SU-DHL-6 (cell line): ENCODE measurements around the gene ELP2.
"Not testable (repeated sequence)": the region's sequence is repeated elsewhere in the genome, so short reads cannot be mapped to it uniquely, and the experiment has no call there.

Experiments
- H2AFZ ChIP-seq: fragments of 200-600 bp; sonication (generic); 2 replicates; pipeline ENCODE4 v1.6.1; 2014; ENCODE audit warnings: low read depth, mild to moderate bottlenecking, moderate library complexity, mixed read lengths, antibody characterized with exemption, low read length; ENCODE audit not compliant: severe bottlenecking
- H3F3A ChIP-seq: fragments of 200-600 bp; shearing (Covaris generic); 2 replicates; pipeline ENCODE4 v1.6.0; 2016; ENCODE audit warnings: antibody characterized with exemption, mild to moderate bottlenecking; ENCODE audit not compliant: insufficient read depth
- H3K27ac ChIP-seq: fragments of 200-600 bp; sonication (generic); 2 replicates; pipeline ENCODE4 v1.5.1; 2016; ENCODE audit warnings: low read depth, mild to moderate bottlenecking, low read length, moderate library complexity, mixed read lengths
- H3K27me3 ChIP-seq: fragments of 200-600 bp; sonication (generic), shearing (Covaris generic); 2 replicates; pipeline ENCODE4 v1.6.0; 2014; ENCODE audit warnings: mild to moderate bottlenecking, low read length
- H3K36me3 ChIP-seq: fragments of 200-600 bp; sonication (generic); 2 replicates; pipeline ENCODE4 v1.6.1; 2014; ENCODE audit warnings: mild to moderate bottlenecking, low read length, mixed read lengths
- H3K4me2 ChIP-seq: fragments of 300-600, 200-600 bp; shearing (Covaris generic), sonication (generic); 2 replicates; pipeline ENCODE4 v1.6.0; 2014; ENCODE audit warnings: low read length, low read depth, mild to moderate bottlenecking; ENCODE audit not compliant: poor library complexity, severe bottlenecking
- H3K4me3 ChIP-seq: fragments of 200-600 bp; sonication (generic); 2 replicates; pipeline ENCODE4 v1.5.1; 2014; ENCODE audit warnings: antibody characterized with exemption, low read length, mild to moderate bottlenecking, mixed read lengths; ENCODE audit not compliant: insufficient read depth, poor library complexity, severe bottlenecking
- H3K79me2 ChIP-seq: fragments of 200-600 bp; sonication (generic); 2 replicates; pipeline ENCODE4 v1.6.1; 2014; ENCODE audit warnings: mild to moderate bottlenecking, low read length, moderate library complexity; ENCODE audit not compliant: insufficient read depth
- H3K9ac ChIP-seq: fragments of 200-600 bp; sonication (generic); 2 replicates; pipeline ENCODE4 v1.7.0; 2014; ENCODE audit warnings: mild to moderate bottlenecking, low read length
- H3K9me2 ChIP-seq: fragments of 200-600 bp; sonication (generic); replicated peaks from 2 replicates; pipeline ENCODE4 v1.6.1; 2014; ENCODE audit warnings: low read length; ENCODE audit not compliant: insufficient read depth
- H3K9me3 ChIP-seq: fragments of 200-600 bp; sonication (generic); 2 replicates; pipeline ENCODE4 v1.6.1; 2014; ENCODE audit warnings: low read length, mixed read lengths; ENCODE audit not compliant: insufficient read depth
- H4K20me1 ChIP-seq: fragments of 200-600 bp; sonication (generic); 2 replicates; pipeline ENCODE4 v1.6.1; 2014; ENCODE audit warnings: low read depth, mild to moderate bottlenecking, antibody characterized with exemption, low read length, moderate library complexity, mixed read lengths
- EZH2phosphoT487 ChIP-seq: fragments of 200-600 bp; sonication (generic), shearing (Covaris generic); conservative IDR thresholded peaks from 2 replicates; pipeline ENCODE4 v1.6.1; 2018; ENCODE audit warnings: mild to moderate bottlenecking, antibody characterized with exemption, low read length, moderate library complexity, mixed read lengths
- TF ChIP-seq, protein P1 (sequence below): fragments of 200-600 bp; sonication (generic); IDR thresholded peaks from one replicate; pipeline ENCODE4 v1.5.1; 2017; ENCODE audit warnings: antibody characterized with exemption, mild to moderate bottlenecking, low read length, moderate library complexity; ENCODE audit not compliant: insufficient read depth, poor library complexity, severe bottlenecking

The ELP2 gene, protein sequence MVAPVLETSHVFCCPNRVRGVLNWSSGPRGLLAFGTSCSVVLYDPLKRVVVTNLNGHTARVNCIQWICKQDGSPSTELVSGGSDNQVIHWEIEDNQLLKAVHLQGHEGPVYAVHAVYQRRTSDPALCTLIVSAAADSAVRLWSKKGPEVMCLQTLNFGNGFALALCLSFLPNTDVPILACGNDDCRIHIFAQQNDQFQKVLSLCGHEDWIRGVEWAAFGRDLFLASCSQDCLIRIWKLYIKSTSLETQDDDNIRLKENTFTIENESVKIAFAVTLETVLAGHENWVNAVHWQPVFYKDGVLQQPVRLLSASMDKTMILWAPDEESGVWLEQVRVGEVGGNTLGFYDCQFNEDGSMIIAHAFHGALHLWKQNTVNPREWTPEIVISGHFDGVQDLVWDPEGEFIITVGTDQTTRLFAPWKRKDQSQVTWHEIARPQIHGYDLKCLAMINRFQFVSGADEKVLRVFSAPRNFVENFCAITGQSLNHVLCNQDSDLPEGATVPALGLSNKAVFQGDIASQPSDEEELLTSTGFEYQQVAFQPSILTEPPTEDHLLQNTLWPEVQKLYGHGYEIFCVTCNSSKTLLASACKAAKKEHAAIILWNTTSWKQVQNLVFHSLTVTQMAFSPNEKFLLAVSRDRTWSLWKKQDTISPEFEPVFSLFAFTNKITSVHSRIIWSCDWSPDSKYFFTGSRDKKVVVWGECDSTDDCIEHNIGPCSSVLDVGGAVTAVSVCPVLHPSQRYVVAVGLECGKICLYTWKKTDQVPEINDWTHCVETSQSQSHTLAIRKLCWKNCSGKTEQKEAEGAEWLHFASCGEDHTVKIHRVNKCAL

DNA sequence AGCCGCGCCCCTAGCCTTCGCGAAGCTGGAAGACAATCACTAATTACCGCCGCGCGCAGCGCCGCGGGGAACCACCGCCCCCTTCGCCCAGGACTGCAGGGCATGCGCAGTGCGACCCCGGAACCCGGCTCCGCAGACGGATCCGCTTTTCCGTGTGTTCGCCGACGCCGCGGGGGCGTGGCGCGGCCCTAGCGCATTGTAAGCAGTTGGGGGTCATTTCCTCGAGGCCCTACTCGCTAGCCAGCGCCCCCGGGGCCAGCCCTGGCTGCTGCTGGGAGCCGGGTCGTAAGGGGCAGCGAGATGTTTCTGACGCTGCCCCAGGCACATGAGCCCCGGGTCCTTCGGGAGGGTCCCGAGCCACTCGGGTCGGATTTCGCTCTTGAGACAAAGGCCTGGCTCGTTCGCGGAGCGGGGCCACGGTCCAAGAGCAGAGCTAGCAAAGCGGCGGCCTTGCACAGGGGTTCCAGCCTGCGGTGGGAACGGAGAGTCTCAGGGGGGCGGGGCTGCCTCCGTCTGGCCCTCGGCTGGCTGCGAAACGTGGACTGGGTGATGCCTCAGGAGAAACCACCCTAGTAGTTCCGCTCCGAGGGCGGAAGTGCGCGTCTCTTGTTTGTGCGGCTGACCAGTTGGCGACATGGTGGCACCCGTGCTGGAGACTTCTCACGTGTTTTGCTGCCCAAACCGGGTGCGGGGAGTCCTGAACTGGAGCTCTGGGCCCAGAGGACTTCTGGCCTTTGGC, at the start of gene ELP2, which contains the start of gene SLC39A6:
Gene ELP2 (plus strand): TSS at position 600 of the 739 bp plus-strand sequence. CDS start 35 bp downstream, at position 635.
Gene SLC39A6 (minus strand): TSS at position 41 of the 739 bp plus-strand sequence. CDS start 2,333 bp downstream, outside the sequence.
- TF ChIP-seq, protein P1, sequence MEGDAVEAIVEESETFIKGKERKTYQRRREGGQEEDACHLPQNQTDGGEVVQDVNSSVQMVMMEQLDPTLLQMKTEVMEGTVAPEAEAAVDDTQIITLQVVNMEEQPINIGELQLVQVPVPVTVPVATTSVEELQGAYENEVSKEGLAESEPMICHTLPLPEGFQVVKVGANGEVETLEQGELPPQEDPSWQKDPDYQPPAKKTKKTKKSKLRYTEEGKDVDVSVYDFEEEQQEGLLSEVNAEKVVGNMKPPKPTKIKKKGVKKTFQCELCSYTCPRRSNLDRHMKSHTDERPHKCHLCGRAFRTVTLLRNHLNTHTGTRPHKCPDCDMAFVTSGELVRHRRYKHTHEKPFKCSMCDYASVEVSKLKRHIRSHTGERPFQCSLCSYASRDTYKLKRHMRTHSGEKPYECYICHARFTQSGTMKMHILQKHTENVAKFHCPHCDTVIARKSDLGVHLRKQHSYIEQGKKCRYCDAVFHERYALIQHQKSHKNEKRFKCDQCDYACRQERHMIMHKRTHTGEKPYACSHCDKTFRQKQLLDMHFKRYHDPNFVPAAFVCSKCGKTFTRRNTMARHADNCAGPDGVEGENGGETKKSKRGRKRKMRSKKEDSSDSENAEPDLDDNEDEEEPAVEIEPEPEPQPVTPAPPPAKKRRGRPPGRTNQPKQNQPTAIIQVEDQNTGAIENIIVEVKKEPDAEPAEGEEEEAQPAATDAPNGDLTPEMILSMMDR: no peak
- TF ChIP-seq EZH2phosphoT487: no peak
- H3K27ac ChIP-seq: peak within 1 kb of the TSS; percentile 84
- H2AFZ ChIP-seq: peak within 1 kb of the TSS; percentile 92
- H3K79me2 ChIP-seq: peaks cover 73% of the 10 kb centered on the region
- H3K9ac ChIP-seq: peak within 1 kb of the TSS; percentile 96
- no peaks in the 10 kb centered on the region for H3K9me2 ChIP-seq
- peak within 1 kb of the TSS; percentile 96 for H3K4me2 ChIP-seq
- H3F3A ChIP-seq: no peaks in the 10 kb centered on the region
- no peaks in the 10 kb centered on the region for H3K27me3 ChIP-seq
- H3K4me3 ChIP-seq: peak within 1 kb of the TSS; percentile 87
- peaks cover 20% of the 10 kb centered on the region for H4K20me1 ChIP-seq
- H3K9me3 ChIP-seq: no peaks in the 10 kb centered on the region
- peaks cover 6% of the 10 kb centered on the region; the same call in 1 of the 2 replicates for H3K36me3 ChIP-seq

DNA sequence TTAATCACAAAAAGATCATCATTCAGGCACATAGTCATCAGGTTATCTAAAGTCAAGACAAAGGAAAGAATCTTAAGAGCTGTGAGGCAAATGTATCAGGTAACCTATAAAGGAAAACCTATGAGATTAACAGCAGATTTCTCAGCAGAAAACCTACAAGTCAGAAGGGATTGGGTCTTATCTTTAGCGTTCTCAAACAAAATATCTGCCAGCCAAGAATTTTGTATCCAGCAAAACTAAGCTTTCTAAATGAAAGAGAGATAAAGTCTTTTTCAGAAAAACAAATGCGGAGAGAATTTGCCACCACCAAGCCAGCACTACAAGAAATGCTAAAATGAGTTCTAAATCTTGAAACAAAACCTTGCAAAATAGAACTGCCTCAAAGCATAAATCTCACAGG, 48.6 kb upstream of the ELP2 start:
- not testable (repeated sequence) for H3K79me2 ChIP-seq, H3K9me3 ChIP-seq, H3K4me3 ChIP-seq, H3F3A ChIP-seq, H3K27me3 ChIP-seq, H3K4me2 ChIP-seq, H3K9ac ChIP-seq, H4K20me1 ChIP-seq, H3K36me3 ChIP-seq, H2AFZ ChIP-seq, H3K27ac ChIP-seq, H3K9me2 ChIP-seq

DNA sequence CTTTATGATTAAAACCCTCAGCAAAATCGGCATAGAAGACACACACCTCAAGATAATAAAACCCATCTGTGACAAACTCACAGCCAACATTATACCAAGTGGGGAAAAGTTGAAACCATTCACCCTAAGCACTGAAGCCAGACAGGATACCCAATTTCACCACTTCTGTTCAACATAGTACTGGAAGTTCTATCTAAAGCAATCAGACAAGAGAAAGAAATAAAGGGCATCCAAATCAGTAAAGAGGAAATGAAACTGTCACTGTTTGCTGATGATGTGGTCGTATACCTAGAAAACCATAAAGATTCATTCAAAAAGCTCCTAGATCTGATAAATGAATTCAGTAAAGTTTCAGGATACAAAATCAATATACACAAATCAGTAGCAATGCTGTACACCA, 46.0 kb upstream of the ELP2 start:
- no peak overlapping the region for H3K4me3 ChIP-seq
- H3K4me2 ChIP-seq: no peak overlapping the region

More for the DNA sequence above, 46.0 kb upstream of the ELP2 start:
- Histone ChIP-seq H3K9ac (no peak overlapping the region), H4K20me1 (no peaks in the 10 kb centered on the region), H3K79me2 (no peaks in the 10 kb centered on the region), H3K27ac (no peak overlapping the region), H3K9me3 (0 out of 2 replicates have a peak, but pooled peaks cover 5% of the 10 kb centered on the region), H3K9me2 (no peaks in the 10 kb centered on the region), H3K27me3 (no peaks in the 10 kb centered on the region), H3F3A (no peaks in the 10 kb centered on the region), H3K36me3 (no peaks in the 10 kb centered on the region; the same call in 1 of the 2 replicates), H2AFZ (no peak overlapping the region)
- TF ChIP-seq, protein P1: no peak
- no peak for TF ChIP-seq EZH2phosphoT487
